ENCODE measurements around the gene LYRM4. TPM values are rescaled to one million over a fixed set of nuclear protein-coding genes. Genes with fewer than 3 reads are reported as not detected.

Gene LYRM4
- total and polyA plus RNA-seq, 9 of the 15 experiments (the other 6 are each of a cell fraction or from before 2014, with no cell fraction given) = 24.2 to 69.4 (median 41.8) TPM

GRCh38 chr6:5215799-5216198, 45.0 kb downstream of the LYRM4 start (continued):
- TF ChIP-seq NRF1 (conservative IDR thresholded peaks at IDR 0.05 in 1 of 2, IDR thresholded peaks at IDR 0.05 in 1 of 2) (peak; percentile 81 to 85), NFYB (IDR thresholded peaks at IDR 0.05; ENCODE audit: extremely low read depth, insufficient read length) (no peak), ARID3A (IDR thresholded peaks at IDR 0.05; ENCODE audit: borderline replicate concordance, low read depth, low read length) (no peak), L3MBTL2 (IDR thresholded peaks at IDR 0.05) (peak; percentile 63; the same call in 1 of the 2 replicates), JUND (IDR thresholded peaks at IDR 0.05; ENCODE audit: borderline replicate concordance, low read depth, low read length) (no peak), JUND (tag; IDR thresholded peaks at IDR 0.05; ENCODE audit: borderline replicate concordance, low read depth, low read length) (peak; percentile 26; the same call in 1 of the 3 replicates), NR2C2 (CRISPR knock-in tag; IDR thresholded peaks at IDR 0.05) (no peak), NR2C2 (tag; IDR thresholded peaks at IDR 0.05) (0 out of 2 replicates have a peak, but pooled peaks have one; percentile 54), MTF1 (CRISPR knock-in tag; IDR thresholded peaks at IDR 0.05; ENCODE audit: borderline replicate concordance) (no peak), KAT8 (IDR thresholded peaks at IDR 0.05; ENCODE audit: low read depth) (no peak), ID3 (CRISPR knock-in tag; IDR thresholded peaks at IDR 0.05) (no peak), ID3 (tag; IDR thresholded peaks at IDR 0.05) (no peak), CREM (IDR thresholded peaks at IDR 0.05; ENCODE audit: low read depth) (peak; percentile 80), NR2C1 (IDR thresholded peaks at IDR 0.05) (no peak), NR2C1 (tag; IDR thresholded peaks at IDR 0.05) (0 out of 2 replicates have a peak, but pooled peaks have one; percentile 26), NFATC3 (IDR thresholded peaks at IDR 0.05) (no peak), ATF1 (CRISPR knock-in tag; IDR thresholded peaks at IDR 0.05) (no peak), ATF1 (tag; IDR thresholded peaks at IDR 0.05) (peak; percentile 56), EGR1 (conservative IDR thresholded peaks at IDR 0.05) (0 out of 2 replicates have a peak, but pooled peaks have one; percentile 18), ZBTB17 (CRISPR knock-in tag; IDR thresholded peaks at IDR 0.05) (no peak), ZNF696 (CRISPR knock-in tag; conservative IDR thresholded peaks at IDR 0.05) (no peak), CXXC5 (CRISPR knock-in tag; IDR thresholded peaks at IDR 0.05) (peak; percentile 61), ZFPM2 (CRISPR knock-in tag; IDR thresholded peaks at IDR 0.05) (no peak), TEAD4 (IDR thresholded peaks at IDR 0.05; ENCODE audit: low read length) (peak; percentile 39; the same call in 1 of the 2 replicates), TEAD4 (CRISPR knock-in tag; IDR thresholded peaks at IDR 0.05; ENCODE audit: borderline replicate concordance) (no peak), MNT (conservative IDR thresholded peaks at IDR 0.05) (peak in 1 of 2 experiments; percentile 62; a peak in 1 of 4 replicates), CREB1 (IDR thresholded peaks at IDR 0.05) (peak; percentile 56; the same call in 1 of the 2 replicates), CREB1 (CRISPR knock-in tag; IDR thresholded peaks at IDR 0.05) (0 out of 2 replicates have a peak, but pooled peaks have one; percentile 23), CTBP1 (IDR thresholded peaks at IDR 0.05; ENCODE audit: borderline replicate concordance) (peak; percentile 34; the same call in 1 of the 2 replicates), ZNF121 (CRISPR knock-in tag; conservative IDR thresholded peaks at IDR 0.05) (no peak)

Data from K562 (cell line).